HL-60 (cell line): ENCODE measurements around the gene PHLDB2.

Source experiments
- CTCF ChIP-seq: IDR thresholded peaks from one replicate; pipeline ENCODE4 v1.5.1; 2011; ENCODE audit warnings: low read length, control low read depth, inconsistent platforms; ENCODE audit not compliant: insufficient read depth
- POLR2AphosphoS5 ChIP-seq: IDR thresholded peaks from 2 replicates; pipeline ENCODE4 v1.6.1; 2012; ENCODE audit warnings: low read depth

- no peak for TF ChIP-seq CTCF
- TF ChIP-seq POLR2AphosphoS5: no peak
These were observed 143.3 kb downstream of the PHLDB2 start for GRCh38 chr3:112002096-112002971.
